Muscle of leg (tissue), 16 donors: Measurements from ENCODE around the gene IL15. TPM values are rescaled to one million over a fixed set of nuclear protein-coding genes. Genes with fewer than 3 reads are reported as not detected.
"Not testable (repeated sequence)": the region's sequence is repeated elsewhere in the genome, so short reads cannot be mapped to it uniquely, and the experiment has no call there.

Experiments
- DNase-seq: peaks from one replicate; pipeline ENCODE4 v3.0.0; 2013
- H3K27ac ChIP-seq: one replicate; pipeline ENCODE4 v1.5.1; 2013; ENCODE audit warnings: mild to moderate bottlenecking, low read length, control low read depth
- H3K27me3 ChIP-seq: one replicate; pipeline ENCODE4 v1.6.1; 2013; ENCODE audit warnings: low read length; ENCODE audit not compliant: control insufficient read depth, insufficient read depth
- H3K36me3 ChIP-seq: one replicate; pipeline ENCODE4 v1.6.1; 2013; ENCODE audit warnings: low read length; ENCODE audit not compliant: control insufficient read depth, insufficient read depth
- H3K4me1 ChIP-seq: one replicate; pipeline ENCODE4 v1.6.1; 2013; ENCODE audit warnings: low read length; ENCODE audit not compliant: control insufficient read depth, insufficient read depth
- H3K4me3 ChIP-seq: one replicate; pipeline ENCODE4 v1.5.1; 2013; ENCODE audit warnings: low read length, control low read depth
- H3K9me3 ChIP-seq: replicated peaks from 2 replicates; pipeline ENCODE4 v1.6.1; 2013; ENCODE audit warnings: low read depth, low read length; ENCODE audit not compliant: control insufficient read depth
- WGBS: methylation state at CpG from one replicate; pipeline ENCODE4 v1.1.5; 2013; ENCODE audit warnings: missing lambda C conversion rate; ENCODE audit not compliant: insufficient coverage; 5-methylcytosine and 5-hydroxymethylcytosine counted together
- long read RNA-seq, 11 donors: transcript quantifications; one replicate each; lab custom pipeline, GENCODE V29; 2026
- polyA plus RNA-seq, 8 donors: library from polyadenylated mRNA; unstranded; fragments of 120-200 nt; gene quantifications; one replicate each; pipeline versions ENCODE4 v1.2.1 to v1.2.3, GENCODE V29; 2013; ENCODE audit warnings: inconsistent platforms in 1 of 8, low replicate concordance in 1 of 8; ENCODE audit not compliant: insufficient read length in 8 of 8, insufficient read depth in 1 of 8
- total RNA-seq: library from RNA; stranded (reverse); fragments of 120-200 nt; gene quantifications from one replicate; pipeline ENCODE4 v1.2.4, GENCODE V29; 2013

Gene IL15
- total RNA-seq, result 4.5 TPM
- polyA plus RNA-seq, result 1 to 10 TPM; 3.3 to 6.3 (median 3.9) TPM
- long read RNA-seq, donor 1, result 0 reads
- long read RNA-seq, donor 2, result 0 reads
- long read RNA-seq, donor 3, result 0 reads
- long read RNA-seq, donor 4, result 0 reads
- long read RNA-seq, donor 5, result 0 reads
- long read RNA-seq, donor 6, full-length matches to known transcripts, result 1 of 1 reads
- long read RNA-seq, donor 6, partial matches to known transcripts, result 0 of 1 reads
- long read RNA-seq, donor 6, other reads (novel, unspliced or antisense), result 0 of 1 reads
- long read RNA-seq, donor 7, result 0 reads
- long read RNA-seq, donor 8, result 0 reads
- long read RNA-seq, donor 9, full-length matches to known transcripts, result 1 of 1 reads
- long read RNA-seq, donor 9, partial matches to known transcripts, result 0 of 1 reads
- long read RNA-seq, donor 9, other reads (novel, unspliced or antisense), result 0 of 1 reads
- long read RNA-seq, donor 10, full-length matches to known transcripts, result 2 of 2 reads
- long read RNA-seq, donor 10, partial matches to known transcripts, result 0 of 2 reads
- long read RNA-seq, donor 10, other reads (novel, unspliced or antisense), result 0 of 2 reads
- long read RNA-seq, donor 11, result 0 reads

GRCh38 chr4:141636082-141636770 lies at the start of gene IL15:
Gene IL15, plus strand, starts transcription at chr4:141636583. Its CDS starts 82,882 bp downstream, at chr4:141719465.
- peak; percentile 70 for DNase-seq
- H3K27me3 ChIP-seq, result peaks cover 9% of the 10 kb centered on the region
- peaks cover 5% of the 10 kb centered on the region for H3K4me1 ChIP-seq
- H3K27ac ChIP-seq, result peak within 1 kb of the TSS; percentile 85
- peak within 1 kb of the TSS; percentile 88 for H3K4me3 ChIP-seq
- no peaks in the 10 kb centered on the region for H3K9me3 ChIP-seq
- 1% methylated on average over 37 of the region's 43 CpGs for WGBS
- H3K36me3 ChIP-seq, result no peaks in the 10 kb centered on the region

GRCh38 chr4:141587897-141588296 lies 48.5 kb upstream of the IL15 start:
- no peak overlapping the region for H3K4me3 ChIP-seq
- no peak overlapping the region for H3K27ac ChIP-seq
- WGBS, result no CpG with 5 or more reads among the region's 1 CpG
- H3K27me3 ChIP-seq, result no peaks in the 10 kb centered on the region
- no peaks in the 10 kb centered on the region for H3K36me3 ChIP-seq
- H3K4me1 ChIP-seq, result no peaks in the 10 kb centered on the region
- DNase-seq, result no peak
- peaks cover 3% of the 10 kb centered on the region for H3K9me3 ChIP-seq

GRCh38 chr4:141595531-141595930 lies 40.9 kb upstream of the IL15 start:
- DNase-seq, result no peak
- peaks cover 3% of the 10 kb centered on the region for H3K9me3 ChIP-seq
- H3K4me1 ChIP-seq, result no peaks in the 10 kb centered on the region
- H3K36me3 ChIP-seq, result no peaks in the 10 kb centered on the region
- no peak overlapping the region for H3K4me3 ChIP-seq
- H3K27me3 ChIP-seq, result no peaks in the 10 kb centered on the region
- H3K27ac ChIP-seq, result no peak overlapping the region

GRCh38 chr4:141599853-141600252 lies 36.5 kb upstream of the IL15 start:
- Histone ChIP-seq H3K9me3 (no peaks in the 10 kb centered on the region), H3K4me1 (no peaks in the 10 kb centered on the region), H3K27me3 (no peaks in the 10 kb centered on the region), H3K27ac (no peak overlapping the region), H3K36me3 (no peaks in the 10 kb centered on the region), H3K4me3 (no peak overlapping the region)
- no peak for DNase-seq
- WGBS, result no CpG with 5 or more reads among the region's 3 CpGs

- WGBS, result no CpG with 5 or more reads among the region's 11 CpGs
These were observed 31.7 kb upstream of the IL15 start for GRCh38 chr4:141604683-141605082.

GRCh38 chr4:141605425-141605856 lies 30.9 kb upstream of the IL15 start:
- Histone ChIP-seq H3K4me1 (no peaks in the 10 kb centered on the region), H3K27ac (no peak overlapping the region), H3K4me3 (no peak overlapping the region), H3K9me3 (no peaks in the 10 kb centered on the region), H3K27me3 (no peaks in the 10 kb centered on the region), H3K36me3 (no peaks in the 10 kb centered on the region)
- DNase-seq, result no peak
- 89% methylated on average over 17 of the region's 18 CpGs for WGBS

More at GRCh38 chr4:141604683-141605082, 31.7 kb upstream of the IL15 start:
- H3K27me3 ChIP-seq, H3K27ac ChIP-seq, H3K36me3 ChIP-seq, H3K9me3 ChIP-seq, H3K4me1 ChIP-seq, DNase-seq, H3K4me3 ChIP-seq: not testable (repeated sequence)

GRCh38 chr4:141609243-141609642 lies 27.1 kb upstream of the IL15 start:
- no CpG with 5 or more reads among the region's 4 CpGs for WGBS
- H3K27ac ChIP-seq, result no peak overlapping the region
- H3K9me3 ChIP-seq, result no peaks in the 10 kb centered on the region
- DNase-seq, result no peak
- H3K4me3 ChIP-seq, result no peak overlapping the region
- no peaks in the 10 kb centered on the region for H3K4me1 ChIP-seq
- H3K27me3 ChIP-seq, result no peaks in the 10 kb centered on the region
- no peaks in the 10 kb centered on the region for H3K36me3 ChIP-seq

- DNase-seq, result no peak
- no peaks in the 10 kb centered on the region for H3K36me3 ChIP-seq
- no peaks in the 10 kb centered on the region for H3K9me3 ChIP-seq
- no peak overlapping the region for H3K27ac ChIP-seq
- H3K27me3 ChIP-seq, result no peaks in the 10 kb centered on the region
- no peak overlapping the region for H3K4me3 ChIP-seq
- no peaks in the 10 kb centered on the region for H3K4me1 ChIP-seq
These were observed 26.0 kb upstream of the IL15 start for GRCh38 chr4:141610365-141610764.

GRCh38 chr4:141614878-141615586 lies 21.4 kb upstream of the IL15 start:
- Histone ChIP-seq H3K4me3 (no peak overlapping the region), H3K27me3 (no peaks in the 10 kb centered on the region), H3K27ac (no peak overlapping the region), H3K36me3 (no peaks in the 10 kb centered on the region), H3K4me1 (no peaks in the 10 kb centered on the region), H3K9me3 (no peaks in the 10 kb centered on the region)
- WGBS, result 80% methylated on average over 1 of the region's 11 CpGs
- peak; percentile 29 for DNase-seq

- not testable (repeated sequence) for H3K36me3 ChIP-seq, DNase-seq, H3K4me1 ChIP-seq, H3K4me3 ChIP-seq, H3K27me3 ChIP-seq, H3K27ac ChIP-seq, H3K9me3 ChIP-seq
- WGBS, result 96% methylated on average over 3 of the region's 8 CpGs
These were observed 20.8 kb upstream of the IL15 start for GRCh38 chr4:141615587-141615918.
